ENCODE data around the gene ANKRD44.

DNA sequence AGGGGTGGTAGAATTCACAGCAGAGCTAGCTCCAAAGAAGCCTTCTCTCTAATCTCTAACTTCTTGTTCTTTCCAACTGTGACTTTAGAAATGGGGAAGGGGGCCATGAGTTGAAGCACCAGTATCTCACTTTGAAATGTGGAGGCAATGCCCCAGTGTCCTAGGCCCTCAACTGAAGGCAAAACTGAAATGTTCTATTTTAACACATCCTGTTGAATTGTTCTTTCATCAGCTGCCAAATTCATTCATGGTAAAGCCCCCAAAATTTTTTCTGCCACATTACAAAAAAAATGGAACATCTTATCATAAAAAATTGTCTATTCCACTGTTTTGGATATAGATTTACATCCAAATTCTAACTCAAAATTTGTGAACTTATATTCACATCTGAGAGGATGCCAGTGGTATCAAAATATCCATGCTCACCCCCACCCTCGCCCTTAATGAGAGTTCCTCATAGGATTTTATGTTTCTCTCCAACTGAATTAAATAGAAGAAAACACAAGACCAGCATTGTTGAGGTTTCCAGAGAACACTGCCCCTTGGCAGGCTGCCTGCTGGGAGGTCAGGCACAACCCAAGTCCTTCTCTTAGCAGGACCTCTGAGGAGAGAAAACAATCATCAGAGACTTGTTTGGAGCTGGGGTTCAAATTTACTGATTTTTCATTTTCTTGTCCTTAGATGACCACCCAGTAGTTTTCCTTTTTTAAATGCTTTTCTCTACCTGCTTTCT is 236.7 kb downstream of the ANKRD44 start:
- TF ChIP-seq ZNF274 (IDR thresholded peaks at IDR 0.05; ENCODE audit: low read depth, low read length), result no peak
- TF ChIP-seq YY1 (IDR thresholded peaks at IDR 0.05; ENCODE audit: insufficient read depth, insufficient read length), result no peak
- TF ChIP-seq SUZ12 (IDR thresholded peaks at IDR 0.05; ENCODE audit: extremely low read depth, insufficient read depth, insufficient read length), result no peak
